Activated T-cell treated with anti-CD3 and anti-CD28 coated beads for 4 hours (primary cell): ENCODE results near the gene RPUSD1.

ENCODE experiments used
- DNase-seq: peaks from one replicate; pipeline ENCODE4 v3.0.0-alpha.2; 2020

The RPUSD1 gene

GRCh38 chr16:741986-742629, 46.1 kb downstream of the RPUSD1 start:
- no peak for DNase-seq

DNA sequence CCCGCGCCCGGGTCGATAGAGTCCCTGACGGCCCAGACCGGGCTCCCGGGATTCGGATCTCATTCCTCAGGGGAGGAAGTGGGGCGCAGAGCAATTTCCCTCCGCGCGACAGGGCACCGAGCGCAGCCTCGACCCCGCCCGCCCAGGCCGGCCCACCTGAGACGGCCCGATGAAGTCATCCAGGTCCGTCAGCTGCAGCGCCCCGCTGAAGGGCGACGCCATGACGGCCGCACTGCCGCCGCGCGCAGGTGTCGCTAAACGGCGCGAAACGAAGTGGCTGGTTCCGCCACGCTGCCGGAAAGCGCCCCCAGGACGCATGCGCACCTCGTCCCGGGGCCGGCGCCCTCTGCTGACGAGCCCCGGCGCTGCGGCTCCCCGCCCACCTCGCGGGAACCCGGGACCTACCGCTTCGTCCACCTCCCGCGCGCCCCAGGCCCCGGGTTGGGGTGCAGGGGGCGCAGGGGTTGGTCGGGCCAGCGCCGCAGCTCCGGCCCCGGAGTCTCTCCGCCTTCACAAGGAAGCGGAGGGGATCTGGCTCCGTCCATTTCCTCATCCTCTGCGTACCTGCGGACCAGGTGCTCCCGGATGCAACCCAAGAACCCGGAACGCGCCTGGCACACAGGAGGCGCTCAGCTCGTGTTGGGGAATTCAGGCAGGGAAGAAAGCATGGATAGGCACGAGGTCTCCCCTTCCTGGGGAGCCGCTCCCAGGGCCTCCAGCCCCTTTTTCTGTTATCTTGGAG, 47.2 kb downstream of the RPUSD1 start, which contains the start of gene CIAO3:
TSS of gene CIAO3 (minus strand) at position 234 of the 742 bp plus-strand sequence. CDS start at position 222, 12 bp downstream.
- DNase-seq, result peak; percentile 90

DNA sequence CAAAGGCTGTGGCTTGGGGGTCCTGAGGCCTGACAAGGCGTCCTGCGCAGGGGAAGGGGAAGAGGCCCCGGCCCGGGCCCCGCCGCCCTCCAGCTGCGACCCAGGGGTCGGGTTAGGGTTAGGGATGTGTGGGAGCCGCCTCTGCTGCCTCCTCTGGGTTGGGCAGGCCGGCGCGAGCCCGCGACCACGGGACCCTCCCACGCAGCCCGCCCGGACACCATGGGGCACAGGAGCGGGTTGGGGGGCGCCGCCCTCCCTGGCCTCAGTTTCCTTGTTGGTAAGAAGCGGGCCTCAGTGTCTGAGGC, 47.8 kb downstream of the RPUSD1 start:
- no peak for DNase-seq

- no peak for DNase-seq
Observed at GRCh38 chr16:739560-740458, 48.4 kb downstream of the RPUSD1 start.

DNA sequence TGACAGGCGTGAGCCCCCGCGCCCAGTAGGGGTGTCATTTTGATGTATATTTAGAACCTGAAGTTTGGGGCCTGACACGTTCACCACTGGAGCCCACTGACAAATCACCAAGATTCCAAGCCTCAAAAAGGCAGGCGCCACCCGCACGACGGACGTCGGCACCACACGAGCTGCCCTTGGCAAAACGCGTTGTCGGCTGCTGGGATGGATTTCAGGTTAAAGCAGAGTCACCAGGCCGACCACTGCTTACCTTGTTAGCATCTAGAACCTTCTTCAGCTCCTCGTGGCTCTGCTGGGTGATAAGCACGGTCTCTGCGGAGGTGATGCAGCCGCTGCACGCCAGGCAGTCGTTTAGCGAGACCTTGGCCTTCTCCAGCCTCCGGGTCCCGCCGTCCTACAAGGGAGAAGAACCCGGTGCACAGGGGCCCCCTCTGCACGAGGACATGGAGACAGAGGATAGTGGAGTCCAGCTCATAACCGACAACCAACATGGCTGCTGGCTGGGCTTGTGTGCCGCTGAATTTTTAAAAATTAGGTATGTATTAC, 51.2 kb downstream of the RPUSD1 start:
- no peak for DNase-seq

- no peak for DNase-seq
Observed at GRCh38 chr16:735982-736453, 52.2 kb downstream of the RPUSD1 start.

DNA sequence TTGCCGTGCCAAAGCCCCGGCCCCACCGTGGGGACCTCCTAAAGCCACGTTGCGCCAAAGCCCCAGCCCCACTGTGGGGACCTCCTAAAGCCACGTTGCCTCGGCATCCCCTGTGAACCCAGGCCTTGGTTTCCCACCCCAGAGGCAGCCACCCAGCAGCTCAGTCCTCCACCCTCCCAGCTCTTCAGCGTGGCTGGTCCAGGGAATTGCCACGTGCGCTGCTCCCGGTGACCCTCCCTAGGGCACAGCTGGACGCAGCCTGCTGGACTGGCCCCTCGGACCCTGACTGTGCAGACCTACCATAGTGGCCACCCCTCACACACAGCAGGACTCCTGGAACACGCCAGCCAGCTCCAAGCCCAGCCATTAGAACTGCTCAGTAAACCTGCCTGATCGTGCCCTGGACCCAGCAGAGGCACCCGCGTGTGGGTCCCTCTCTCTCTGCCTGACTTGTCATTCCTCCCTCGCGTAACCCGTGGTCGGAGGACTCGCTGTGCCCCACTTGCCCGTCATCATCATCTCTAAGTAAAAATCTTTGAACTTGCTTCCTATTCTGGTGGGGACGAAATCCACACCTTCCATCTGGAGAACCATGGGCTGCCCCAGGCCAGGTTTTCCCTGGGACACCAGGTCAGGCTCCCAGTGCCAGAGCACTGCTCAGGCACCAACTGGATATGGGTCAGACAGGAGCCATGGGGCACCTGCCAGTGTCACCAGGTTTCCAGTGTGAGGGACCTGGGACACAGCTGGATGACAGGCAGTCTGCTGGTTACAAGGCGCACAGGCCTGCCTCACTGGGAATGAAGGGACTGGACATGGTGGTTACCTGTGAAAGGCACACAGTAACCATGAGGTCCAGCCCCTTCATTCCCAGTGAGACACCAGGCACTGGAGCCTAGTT, 53.0 kb downstream of the RPUSD1 start:
- no peak for DNase-seq
